ENCODE results near the gene CBX2. TPM values are rescaled to one million over a fixed set of nuclear protein-coding genes. Genes with fewer than 3 reads are reported as not detected.

CBX2 gene
- total and polyA plus RNA-seq, 7 donors = 0.40 to 2.3 (median 0.57) TPM

GRCh38 chr17:79749156-79749815 is 28.7 kb upstream of the CBX2 start:
- Histone ChIP-seq H3K27me3 (ENCODE audit: insufficient read depth in 3 of 3, low read length in 2 of 3) (peaks cover 0 to 71% (median 15%) of the 10 kb centered on the region in 3 donors), H3K36me3 (ENCODE audit: insufficient read depth in 1 of 2, low read depth in 1 of 2) (no peaks in the 10 kb centered on the region), H3K27ac (no peak overlapping the region), H3K9me3 (no peaks in the 10 kb centered on the region), H3K4me3 (no peak overlapping the region), H3K4me1 (no peaks in the 10 kb centered on the region)
- no peak for TF ChIP-seq CTCF (IDR thresholded peaks at IDR 0.05)
- 55 to 69% (median 58%) methylated on average over 3 of the region's 3 CpGs for WGBS, 3 donors
- intact Hi-C loops (cut with DNase I) = no loop called here
- no peak for ATAC-seq
- DNase-seq = no peak

- no peak for ATAC-seq
- 57 to 63% (median 59%) methylated on average over 3 of the region's 3 CpGs for WGBS, 3 donors
- no peak for DNase-seq
- Histone ChIP-seq H3K4me3 (no peak overlapping the region), H3K9me3 (no peaks in the 10 kb centered on the region), H3K27me3 (ENCODE audit: insufficient read depth in 3 of 3, low read length in 2 of 3) (peaks cover 0 to 76% (median 18%) of the 10 kb centered on the region in 3 donors), H3K36me3 (ENCODE audit: insufficient read depth in 1 of 2, low read depth in 1 of 2) (no peaks in the 10 kb centered on the region), H3K27ac (no peak overlapping the region), H3K4me1 (no peaks in the 10 kb centered on the region)
- intact Hi-C loops (cut with DNase I) = no loop called here
- no peak for TF ChIP-seq CTCF (IDR thresholded peaks at IDR 0.05)
Observed at GRCh38 chr17:79749958-79750357, 28.0 kb upstream of the CBX2 start.

GRCh38 chr17:79750650-79751545 is 27.1 kb upstream of the CBX2 start:
- no peak overlapping the region for H3K27ac ChIP-seq
- no peak for TF ChIP-seq CTCF (IDR thresholded peaks at IDR 0.05)
- no peaks in the 10 kb centered on the region for H3K36me3 ChIP-seq (ENCODE audit: insufficient read depth in 1 of 2, low read depth in 1 of 2)
- H3K27me3 ChIP-seq (ENCODE audit: insufficient read depth in 3 of 3, low read length in 2 of 3) = peaks cover 0 to 78% (median 20%) of the 10 kb centered on the region in 3 donors
- H3K9me3 ChIP-seq = no peaks in the 10 kb centered on the region
- 79 to 81% (median 81%) methylated on average over 13 of the region's 13 CpGs for WGBS, 3 donors
- no peaks in the 10 kb centered on the region for H3K4me1 ChIP-seq
- ATAC-seq (no peak), DNase-seq (no peak)
- intact Hi-C loops (cut with DNase I) = no loop called here
- H3K4me3 ChIP-seq = no peak overlapping the region

GRCh38 chr17:79752175-79752574 is 25.8 kb upstream of the CBX2 start:
- WGBS, 3 donors = 63 to 65% (median 65%) methylated on average over 13 of the region's 13 CpGs
- DNase-seq (no peak), ATAC-seq (no peak)
- Histone ChIP-seq H3K4me1 (no peaks in the 10 kb centered on the region), H3K4me3 (no peak overlapping the region), H3K27ac (no peak overlapping the region), H3K27me3 (ENCODE audit: insufficient read depth in 3 of 3, low read length in 2 of 3) (peaks cover 0 to 77% (median 20%) of the 10 kb centered on the region in 3 donors), H3K9me3 (no peaks in the 10 kb centered on the region), H3K36me3 (ENCODE audit: insufficient read depth in 1 of 2, low read depth in 1 of 2) (no peaks in the 10 kb centered on the region)
- intact Hi-C loops (cut with DNase I) = no loop called here
- no peak for TF ChIP-seq CTCF (IDR thresholded peaks at IDR 0.05)

Data from psoas muscle (tissue), 8 donors.